Occipital lobe (tissue), 2 donors: Measurements from ENCODE around the gene USP11. TPM values are rescaled to one million over a fixed set of nuclear protein-coding genes. Genes with fewer than 3 reads are reported as not detected.

Experiments
- DNase-seq: peaks from one replicate; lab custom pipeline; 2025; lab: John Stamatoyannopoulos, UW
- total RNA-seq: library from RNA; depleted of rRNA; stranded (reverse); fragments of >200 nt; gene quantifications from one replicate; pipeline ENCODE4 v1.2.3, GENCODE V29; 2014

The USP11 gene
- total RNA-seq, 1 donor from 2014 or later, result 131 TPM

DNA sequence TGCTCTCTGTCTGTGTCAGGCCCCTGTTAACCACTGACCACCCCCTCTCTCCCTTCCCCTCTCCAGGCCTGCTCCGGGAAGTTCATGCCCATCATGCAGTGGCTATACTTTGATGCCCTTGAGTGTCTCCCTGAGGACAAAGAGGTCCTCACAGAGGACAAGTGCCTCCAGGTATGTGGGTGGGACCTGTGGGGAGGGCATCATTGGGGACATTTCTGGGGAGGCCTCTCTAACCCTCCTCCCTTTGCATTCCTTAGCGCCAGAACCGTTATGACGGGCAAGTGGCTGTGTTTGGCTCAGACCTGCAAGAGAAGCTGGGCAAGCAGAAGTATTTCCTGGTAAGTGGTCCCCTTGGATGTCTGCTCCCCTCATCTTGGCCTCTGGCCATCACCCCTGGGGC lies 29.9 kb upstream of the USP11 start:
- no peak for DNase-seq

- no peak for DNase-seq
These were observed 27.8 kb upstream of the USP11 start for GRCh38 chrX:47204970-47205369.

DNA sequence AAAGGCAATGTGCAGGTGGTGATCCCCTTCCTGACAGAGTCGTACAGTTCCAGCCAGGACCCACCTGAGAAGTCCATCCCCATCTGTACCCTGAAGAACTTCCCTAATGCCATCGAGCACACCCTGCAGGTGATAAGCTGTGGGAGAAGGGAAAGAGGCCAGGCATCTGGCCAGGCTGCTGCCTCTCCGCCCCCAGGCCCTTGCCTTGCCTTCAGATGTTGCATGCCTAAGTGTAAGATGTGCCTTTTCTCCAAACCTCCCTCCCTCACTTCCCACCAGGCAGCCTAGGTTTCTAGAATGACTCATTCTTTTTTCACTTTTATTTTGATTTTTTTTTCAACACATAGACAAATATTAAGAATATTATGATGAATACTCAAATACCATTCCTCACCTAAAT lies 26.5 kb upstream of the USP11 start:
- no peak for DNase-seq

GRCh38 chrX:47208108-47208507 lies 24.7 kb upstream of the USP11 start:
- DNase-seq, result no peak

- DNase-seq, result no peak
These were observed 23.1 kb upstream of the USP11 start for GRCh38 chrX:47209508-47210238.

- DNase-seq, result no peak
These were observed 22.0 kb upstream of the USP11 start for GRCh38 chrX:47210661-47211425.

GRCh38 chrX:47212381-47213293 lies 20.2 kb upstream of the USP11 start:
- DNase-seq, result no peak

DNA sequence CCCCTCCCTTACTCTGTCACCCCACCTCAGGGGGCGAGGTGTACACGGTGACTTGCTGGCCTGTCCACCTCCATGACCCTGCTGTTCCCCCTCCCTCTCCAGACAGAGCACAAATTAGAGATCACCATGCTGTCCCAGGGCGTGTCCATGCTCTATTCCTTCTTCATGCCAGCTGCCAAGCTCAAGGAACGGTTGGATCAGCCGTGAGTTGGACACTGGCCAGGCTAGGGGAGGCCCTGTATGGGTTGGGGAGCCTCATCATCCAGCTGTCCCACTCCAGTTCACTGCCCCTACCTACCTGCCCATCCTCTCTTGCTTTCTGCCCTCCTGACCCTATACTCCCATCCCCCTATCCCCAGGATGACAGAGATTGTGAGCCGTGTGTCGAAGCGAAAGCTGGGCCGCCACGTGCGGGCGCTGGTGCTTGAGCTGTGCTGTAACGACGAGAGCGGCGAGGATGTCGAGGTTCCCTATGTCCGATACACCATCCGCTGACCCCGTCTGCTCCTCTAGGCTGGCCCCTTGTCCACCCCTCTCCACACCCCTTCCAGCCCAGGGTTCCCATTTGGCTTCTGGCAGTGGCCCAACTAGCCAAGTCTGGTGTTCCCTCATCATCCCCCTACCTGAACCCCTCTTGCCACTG lies 18.3 kb upstream of the USP11 start:
- no peak for DNase-seq

DNA sequence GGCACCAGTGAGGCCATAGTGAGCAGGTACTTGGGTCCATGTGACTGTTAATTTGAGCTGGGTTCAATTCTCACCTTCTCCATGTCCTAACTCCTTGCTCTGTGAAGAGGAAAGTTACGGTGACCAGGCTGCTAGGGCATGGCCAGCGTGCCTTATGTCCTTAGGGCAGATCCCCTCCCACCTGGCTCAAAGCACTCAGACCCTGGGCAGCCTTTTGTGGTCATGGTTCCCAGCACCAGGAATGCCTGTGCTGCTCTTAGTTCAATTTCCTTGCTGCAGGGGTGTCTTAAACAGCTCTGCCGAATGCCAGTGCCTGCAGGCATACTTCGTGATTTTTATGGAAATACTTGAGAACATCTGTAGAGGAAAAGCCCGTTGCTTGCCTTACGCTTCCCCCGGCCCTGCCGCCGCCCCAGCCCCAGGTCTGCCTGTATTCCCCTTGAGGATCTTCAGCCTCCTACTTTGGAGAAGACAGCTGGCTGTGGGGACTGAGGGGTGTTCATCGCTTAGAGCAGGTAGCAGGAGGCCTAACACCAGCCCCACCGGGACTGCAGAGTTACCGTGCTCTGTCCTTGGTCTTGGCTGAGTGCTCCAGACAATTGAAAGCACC lies 17.4 kb upstream of the USP11 start:
- no peak for DNase-seq

- no peak for DNase-seq
These were observed 16.4 kb upstream of the USP11 start for GRCh38 chrX:47216393-47216925.

DNA sequence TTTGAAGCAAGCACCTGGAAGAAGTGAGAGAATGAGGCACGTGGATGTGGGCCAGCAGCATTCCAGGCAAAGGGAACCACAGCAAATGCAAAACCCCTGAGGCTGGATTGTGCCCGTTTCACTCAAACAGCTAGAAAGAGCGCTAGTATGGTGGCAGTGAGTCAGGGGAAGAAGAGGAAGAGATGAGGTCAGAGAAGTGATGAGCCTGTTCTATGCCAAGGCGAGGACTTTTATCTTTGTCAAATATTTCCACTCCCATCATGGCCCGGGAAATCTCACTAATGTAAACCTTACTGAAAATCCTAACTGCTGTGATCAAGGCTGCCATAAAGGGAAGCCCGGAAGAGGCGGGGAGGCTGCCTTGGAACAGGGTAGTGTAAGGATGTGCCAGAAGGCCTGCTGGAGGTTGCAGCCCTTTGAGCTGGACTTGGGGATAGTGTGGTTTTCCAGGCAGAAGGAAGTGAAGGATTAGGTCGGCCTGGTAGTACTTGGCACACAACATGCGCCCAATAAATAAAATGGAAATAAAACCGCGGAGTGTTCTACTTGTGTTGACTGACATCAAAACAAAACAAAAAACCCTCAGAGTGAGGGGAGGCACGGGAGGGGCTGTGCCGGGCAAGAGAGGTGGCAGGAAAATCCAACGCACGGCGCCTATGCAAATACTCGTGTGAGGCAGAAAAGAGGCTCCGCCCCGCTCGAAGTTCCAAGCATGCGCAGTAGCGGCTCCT lies 15.5 kb upstream of the USP11 start:
- no peak for DNase-seq

DNA sequence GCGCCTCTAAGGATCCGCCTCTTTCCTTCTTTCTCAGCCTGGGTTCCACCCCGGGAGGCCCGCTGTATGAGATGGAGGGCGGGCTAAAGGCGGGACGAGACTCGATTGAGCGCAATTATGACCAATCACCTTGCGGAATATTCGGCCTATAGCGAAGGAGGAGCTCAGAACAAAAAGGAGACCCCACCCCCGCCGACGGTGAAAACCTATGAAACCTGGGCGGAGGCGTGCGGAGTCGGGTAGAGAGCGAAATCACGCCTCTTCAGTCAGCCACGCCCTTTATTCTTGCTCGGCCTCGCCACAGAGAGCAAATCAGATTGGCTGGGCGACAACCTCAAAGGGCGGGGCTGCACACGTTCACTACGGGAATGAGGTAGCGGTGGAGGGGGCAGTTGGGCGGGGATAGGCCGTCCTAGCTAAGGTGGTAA lies 14.9 kb upstream of the USP11 start:
- peak; percentile 93 for DNase-seq

DNA sequence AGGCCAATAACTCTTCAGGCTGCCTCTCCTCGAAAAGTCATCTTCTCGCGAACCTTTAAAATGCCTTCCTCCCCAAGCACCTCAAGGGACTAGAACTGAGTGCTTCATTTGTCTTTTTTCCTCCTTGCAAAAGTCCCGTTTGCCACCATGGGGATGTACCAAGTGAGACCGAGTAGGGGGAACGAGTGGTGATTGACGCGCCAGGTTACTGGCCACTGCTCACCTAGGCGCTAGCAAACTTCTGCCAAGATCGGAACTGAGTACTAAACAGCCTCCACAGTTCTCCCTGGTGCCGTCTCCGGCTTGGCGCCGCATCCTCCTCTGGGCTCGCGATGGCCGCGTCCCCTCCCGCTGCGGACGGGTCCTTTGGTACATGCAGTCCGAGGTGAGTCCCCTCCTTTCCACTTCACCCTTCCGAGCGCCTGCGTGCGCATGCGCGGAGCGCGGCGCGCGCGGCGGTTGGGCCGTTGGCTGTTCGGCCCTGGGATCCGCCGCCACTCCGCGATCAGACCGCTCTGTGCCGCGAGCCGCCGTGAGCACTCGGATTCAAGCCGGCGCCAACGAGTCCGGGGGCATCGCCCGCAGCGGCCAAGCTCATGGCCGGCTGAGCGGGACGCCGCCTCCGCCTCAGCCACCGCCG lies 14.4 kb upstream of the USP11 start, which contains the start of gene CDK16:
CDK16 (plus strand) TSS at position 402 of the 640 bp plus-strand sequence. CDS start 4,877 bp downstream, outside the sequence.
- DNase-seq, result peak; percentile 61

DNA sequence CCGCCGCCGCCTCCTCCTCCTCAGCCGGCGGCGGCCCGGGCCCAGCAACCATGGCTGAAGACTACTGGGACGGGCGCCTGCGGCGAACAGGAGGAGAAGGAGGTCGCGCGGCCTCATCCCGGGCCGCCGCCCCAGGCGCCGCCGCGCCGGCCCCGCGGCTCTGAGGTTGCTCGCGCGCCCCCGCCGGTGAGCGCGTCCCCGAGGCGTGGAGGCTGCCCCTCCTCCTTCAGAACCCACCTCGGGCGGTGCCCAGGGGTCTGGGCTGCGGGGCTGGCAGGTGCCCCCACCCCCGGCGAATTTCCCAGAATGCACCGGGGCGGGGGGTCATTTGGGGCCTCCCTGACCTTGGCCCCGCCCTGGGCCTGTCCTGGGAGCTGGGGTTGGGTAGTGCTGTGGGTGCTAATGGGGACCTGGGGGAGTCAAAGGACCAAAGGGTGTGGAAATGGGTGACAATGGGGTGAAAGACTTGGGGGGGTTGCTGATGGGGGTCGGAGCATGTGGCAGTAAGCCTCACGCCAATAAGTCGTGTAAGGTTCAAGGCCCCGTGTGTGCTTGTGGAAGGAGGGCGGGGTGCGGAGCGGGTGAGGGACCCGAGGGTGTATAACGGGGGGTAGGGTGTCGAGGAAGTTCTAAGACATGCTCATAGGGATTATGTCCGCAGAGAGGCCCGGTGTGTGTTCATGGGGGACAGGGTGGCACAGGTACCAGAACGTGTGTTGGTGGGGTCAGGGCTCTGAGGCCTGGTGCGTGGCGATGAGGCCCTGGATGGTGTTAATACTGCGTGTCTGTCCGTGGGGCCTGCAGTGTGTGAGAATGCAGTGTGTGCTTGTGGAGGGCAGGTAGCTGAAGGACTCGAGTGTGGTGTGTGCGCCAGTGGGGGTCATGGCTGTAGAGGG lies 13.6 kb upstream of the USP11 start:
- DNase-seq, result no peak

- DNase-seq, result no peak
These were observed 11.1 kb upstream of the USP11 start for GRCh38 chrX:47221756-47222155.

DNA sequence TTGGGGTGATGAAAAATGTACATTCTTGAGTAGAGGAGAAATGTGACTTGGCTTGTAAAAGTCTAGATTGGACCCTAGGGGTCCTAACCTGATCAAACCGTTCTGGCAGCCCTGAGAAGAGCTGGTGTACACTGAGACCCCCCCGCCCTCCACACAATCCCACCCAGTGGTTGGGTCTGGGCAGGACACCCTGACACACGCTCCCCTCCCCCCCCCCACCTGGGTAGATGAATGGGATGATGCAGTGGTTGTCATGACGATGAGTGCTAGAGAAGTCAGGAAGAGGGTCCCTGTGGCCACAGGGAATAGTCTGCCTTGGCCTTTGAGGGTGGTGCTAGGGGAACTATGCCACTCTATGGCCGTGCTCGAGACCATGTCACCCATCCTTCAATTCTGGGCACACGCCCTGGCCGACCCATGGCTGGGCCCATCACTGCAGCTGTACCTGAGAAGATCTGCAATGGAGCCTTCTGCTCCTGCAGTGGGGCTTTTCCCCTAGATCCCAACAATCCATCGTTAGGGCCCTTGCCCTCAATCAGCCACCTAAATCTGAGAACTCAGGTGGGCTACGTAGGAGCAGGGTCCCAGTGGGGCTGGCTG lies 10.0 kb upstream of the USP11 start:
- no peak for DNase-seq

DNA sequence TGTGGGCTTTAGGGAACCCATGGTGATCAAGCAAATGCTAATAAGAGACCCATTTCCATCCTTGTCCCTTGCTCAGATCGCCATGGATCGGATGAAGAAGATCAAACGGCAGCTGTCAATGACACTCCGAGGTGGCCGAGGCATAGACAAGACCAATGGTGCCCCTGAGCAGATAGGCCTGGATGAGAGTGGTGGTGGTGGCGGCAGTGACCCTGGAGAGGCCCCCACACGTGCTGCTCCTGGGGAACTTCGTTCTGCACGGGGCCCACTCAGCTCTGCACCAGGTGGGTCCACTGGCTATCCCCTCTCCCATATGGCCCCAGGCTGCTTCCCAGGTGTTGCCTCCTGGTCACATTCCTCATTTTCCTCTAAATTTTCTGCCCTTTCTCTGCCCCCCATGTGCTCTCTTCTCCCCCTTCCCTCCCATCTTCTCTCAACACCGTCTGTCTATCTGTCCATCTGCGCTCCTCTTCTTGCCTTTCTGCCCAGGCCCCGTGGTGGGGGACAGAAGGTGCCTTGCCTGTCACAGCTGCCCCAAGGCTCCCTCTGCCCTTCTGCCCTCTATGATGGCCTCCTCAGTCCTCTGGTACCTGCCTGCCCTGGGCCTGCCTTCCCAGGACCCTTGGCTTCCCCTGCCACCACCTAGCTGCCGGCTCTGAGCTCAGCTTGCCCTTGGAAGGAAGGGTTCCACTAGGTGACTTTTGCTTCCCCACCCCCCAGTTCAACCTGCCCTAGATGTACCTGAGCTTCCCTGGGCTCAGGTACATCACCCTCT lies 9.1 kb upstream of the USP11 start:
- DNase-seq, result no peak
